Stimulated activated CD4-positive, alpha-beta T cell treated with anti-CD3 and anti-CD28 coated beads, TNF-alpha, amount 100 ng/mL, for 48 hours (primary cell): ENCODE measurements around the gene MAP2K1.
"Not testable (repeated sequence)": the region's sequence is repeated elsewhere in the genome, so short reads cannot be mapped to it uniquely, and the experiment has no call there.

Experiments used
- DNase-seq, 3 donors: peaks; one replicate each; pipeline ENCODE4 v3.0.0-alpha.2; 2020; ENCODE audit warnings: low read depth in 3 of 3

Gene MAP2K1

DNA sequence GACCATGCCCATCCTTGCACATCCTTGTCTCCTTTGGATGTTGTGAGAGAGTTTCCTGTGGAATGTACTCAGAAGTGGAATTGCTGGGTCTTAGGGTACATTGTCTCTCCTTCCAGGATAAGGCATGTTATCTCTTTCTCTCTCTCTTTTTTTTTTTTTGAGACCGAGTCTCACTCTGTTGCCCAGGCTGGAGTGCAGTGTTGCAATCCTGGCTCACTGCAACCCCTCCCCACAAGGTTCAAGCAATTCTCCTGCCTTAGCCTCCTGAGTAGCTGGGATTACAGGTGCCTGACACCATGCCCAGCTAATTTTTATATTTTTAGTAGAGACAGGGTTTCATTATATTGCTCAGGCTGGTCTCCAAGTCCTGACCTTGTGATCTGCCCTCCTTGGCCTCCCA, 6.3 kb downstream of the MAP2K1 start:
- DNase-seq: not testable (repeated sequence)

DNA sequence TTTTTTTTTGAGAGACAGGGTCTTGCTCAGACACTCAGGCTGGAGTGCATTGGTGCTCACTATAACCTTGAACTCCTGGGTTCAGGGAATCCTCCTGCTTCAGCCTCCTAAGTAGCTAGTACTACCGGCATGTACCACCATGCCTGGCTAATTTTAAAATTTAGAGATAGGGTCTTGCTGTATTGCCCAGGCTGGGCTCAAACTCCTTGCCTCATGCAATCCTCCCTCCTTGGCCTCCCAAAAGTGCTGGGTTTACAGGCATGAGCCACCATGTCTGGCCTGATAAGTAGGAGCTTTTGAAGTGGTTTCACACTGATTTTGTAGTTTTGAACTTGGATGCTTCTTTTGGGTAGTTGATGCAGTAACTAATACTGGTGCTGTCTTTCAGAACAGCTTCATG, 7.8 kb downstream of the MAP2K1 start:
- no peak for DNase-seq

DNA sequence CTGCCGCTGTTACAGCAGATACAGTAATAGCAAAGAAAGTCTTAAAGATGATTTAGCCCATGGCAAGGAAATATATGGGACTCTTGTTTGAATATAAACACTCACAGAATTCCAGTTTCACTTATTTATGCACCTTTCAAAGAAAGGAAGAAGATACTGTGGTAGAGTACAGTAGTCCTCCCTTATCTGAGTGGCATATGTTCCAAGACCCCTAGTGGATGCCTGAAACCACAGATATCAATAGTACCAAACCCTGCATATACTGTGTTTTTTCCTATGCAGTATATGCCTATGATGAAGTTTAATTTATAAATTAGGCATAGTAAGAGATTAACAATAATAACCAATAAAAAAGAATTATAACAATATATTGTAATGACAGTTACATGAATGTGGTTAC, 8.2 kb downstream of the MAP2K1 start:
- no peak for DNase-seq

DNA sequence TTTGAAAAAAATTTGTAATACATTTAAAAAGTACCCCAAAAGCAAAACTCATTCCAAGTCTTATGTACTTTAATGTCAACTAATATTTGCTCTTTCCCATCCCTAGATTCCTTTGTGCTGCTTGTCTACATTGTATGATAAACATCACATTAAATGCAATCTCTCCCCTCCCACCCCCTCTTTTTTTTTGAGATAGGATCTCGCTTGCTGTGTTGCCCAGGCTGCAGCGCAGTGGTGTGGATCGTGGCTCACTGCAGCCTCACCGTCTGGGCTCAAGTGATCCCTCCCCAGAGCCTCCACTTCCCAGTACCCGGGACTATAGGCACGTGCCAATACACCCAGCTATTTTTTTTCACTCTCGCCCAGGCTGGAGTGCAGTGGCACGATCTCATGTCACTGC, 12.6 kb downstream of the MAP2K1 start:
- no peak for DNase-seq

DNA sequence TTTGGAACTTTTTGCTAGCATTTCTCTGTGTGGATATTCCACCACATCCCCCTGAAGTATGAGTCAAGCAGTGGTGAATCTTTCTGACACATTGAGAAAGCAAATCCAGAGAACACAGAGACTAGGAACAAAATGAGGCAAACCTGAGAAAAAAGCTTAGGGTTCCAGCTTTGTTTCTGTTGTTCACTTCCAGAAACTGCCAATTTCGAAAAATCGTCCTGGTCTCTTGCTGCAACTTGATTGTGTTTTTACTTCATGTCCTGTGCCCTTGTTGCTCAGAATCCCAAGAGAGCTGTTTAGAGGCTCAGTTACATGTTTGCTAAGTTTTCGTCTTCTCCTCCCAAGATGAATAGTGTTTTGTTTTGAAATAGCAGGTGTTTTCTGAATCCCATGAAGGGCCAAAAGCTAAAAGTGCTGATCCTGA, 13.7 kb downstream of the MAP2K1 start:
- no peak for DNase-seq

DNA sequence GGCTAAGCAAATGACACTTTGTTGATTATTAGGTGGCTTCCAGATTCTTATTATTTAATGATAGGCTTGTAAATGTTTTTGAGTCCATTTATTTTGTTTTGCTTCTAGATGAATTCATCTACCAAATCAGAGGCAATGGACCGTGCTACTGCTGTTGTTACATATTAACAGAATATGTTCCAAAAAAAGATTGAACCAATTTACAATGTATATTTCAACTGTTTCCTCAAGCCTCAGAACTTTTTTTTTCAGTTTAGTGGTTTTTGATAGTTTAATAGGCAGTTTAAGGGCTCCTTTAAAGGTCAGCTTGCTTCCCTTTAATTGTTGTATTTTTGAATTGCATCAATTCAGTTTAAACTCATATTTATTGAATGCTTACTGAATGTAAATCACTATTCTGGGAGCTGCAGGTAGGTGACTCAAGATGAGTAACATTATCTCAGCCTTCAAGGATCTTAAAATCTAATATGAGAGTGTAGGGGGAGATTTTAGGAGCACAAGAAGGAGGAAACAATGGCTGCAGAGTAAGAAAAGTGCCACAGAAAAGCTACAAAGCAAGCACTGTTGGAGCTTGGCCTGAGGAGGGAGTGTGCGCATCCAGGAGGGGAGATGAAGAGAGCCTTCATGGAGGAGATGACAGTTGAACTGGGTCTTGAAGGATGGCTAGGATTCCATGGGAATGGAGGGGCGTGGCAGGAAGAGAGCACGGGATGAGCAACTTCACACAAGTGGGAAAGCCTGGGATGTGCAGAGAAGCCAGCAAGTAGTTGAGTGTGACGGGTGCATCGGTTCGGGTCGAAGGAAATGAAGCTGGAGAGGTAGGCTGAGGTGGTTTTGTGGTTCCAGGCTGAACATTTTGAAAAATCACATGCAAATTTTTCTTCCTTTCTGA, 14.7 kb downstream of the MAP2K1 start:
- no peak for DNase-seq

DNA sequence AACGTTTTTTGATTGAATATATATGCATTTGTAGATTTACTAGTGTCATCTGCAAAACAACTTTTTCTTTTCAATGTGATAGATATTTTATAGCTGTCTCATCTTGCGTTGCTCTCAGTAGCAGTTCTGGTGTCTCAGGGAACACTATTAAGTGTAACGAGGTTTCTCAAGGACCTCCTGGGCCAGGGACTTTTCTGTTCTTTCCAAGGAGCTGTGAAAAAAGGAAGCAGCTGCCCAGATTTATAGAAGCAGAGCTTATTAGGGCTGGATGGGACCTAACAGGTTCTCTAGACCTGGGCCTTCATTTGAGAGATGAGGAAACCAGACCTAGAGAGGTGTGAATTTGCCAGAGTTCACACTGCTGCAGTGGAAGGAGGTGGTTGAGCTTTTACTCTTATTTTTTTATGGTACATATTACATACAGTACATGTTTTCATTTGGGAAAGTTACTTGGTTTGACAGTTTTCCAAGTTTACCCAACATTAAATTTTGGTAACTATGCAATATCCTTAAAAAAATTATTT, 16.1 kb downstream of the MAP2K1 start:
- DNase-seq: no peak

DNA sequence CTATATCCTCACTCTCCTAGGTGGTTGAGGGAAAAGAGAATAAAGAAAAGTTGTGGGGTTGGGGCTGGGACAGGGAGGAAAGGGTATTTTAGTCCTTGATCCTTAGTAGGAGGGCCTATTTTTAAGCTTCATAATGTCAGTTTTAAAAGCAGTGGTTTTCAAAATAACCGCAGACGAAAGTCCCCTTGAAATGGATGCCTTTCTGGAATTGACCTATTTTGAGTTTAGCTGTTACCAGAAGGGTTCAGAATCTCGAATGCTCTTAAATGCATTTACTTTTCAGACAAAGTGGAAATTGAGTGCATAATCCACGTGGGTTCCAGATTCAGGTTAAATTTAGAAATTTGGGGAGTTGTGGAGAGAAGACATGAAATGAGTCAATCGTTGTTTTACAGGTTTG, 16.6 kb downstream of the MAP2K1 start:
- DNase-seq: no peak

DNA sequence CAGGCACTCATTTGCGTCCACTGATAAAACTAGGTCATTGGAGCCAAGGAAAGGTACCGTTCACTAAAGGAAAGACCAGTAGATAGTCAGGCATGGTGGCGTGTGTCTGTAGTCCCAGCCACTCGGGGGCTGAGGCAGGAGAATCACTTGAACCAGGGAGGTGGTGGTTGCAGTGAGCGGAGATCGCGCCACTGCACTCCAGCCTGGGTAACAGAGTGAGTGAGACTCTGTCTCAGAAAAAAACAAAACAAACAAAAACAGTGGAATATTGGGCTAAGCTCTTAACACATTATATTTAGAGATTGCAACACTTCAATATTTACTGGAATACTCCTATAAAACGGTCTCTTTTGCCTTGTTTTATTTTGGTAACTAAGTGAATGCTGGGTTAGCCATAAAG, 17.4 kb downstream of the MAP2K1 start:
- no peak for DNase-seq

DNA sequence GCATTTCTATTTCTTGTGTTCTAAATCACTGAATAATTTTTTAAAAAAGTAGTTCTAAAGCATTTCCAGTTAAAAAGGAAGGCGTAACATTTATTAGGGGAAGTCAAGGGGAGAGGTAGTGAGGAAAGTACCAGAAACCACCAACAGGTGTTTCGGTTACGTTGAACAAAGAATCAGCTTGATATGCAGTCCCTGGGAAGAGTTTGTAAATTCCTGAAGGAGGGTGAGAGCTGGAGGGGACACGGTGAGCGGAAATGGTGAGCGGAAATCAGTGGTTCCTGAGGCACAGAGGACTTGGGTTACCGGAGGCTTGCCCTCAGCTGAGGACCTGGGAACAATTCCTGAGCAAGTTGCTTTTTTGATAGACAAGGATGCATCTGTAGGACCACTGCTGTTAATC, 17.8 kb downstream of the MAP2K1 start:
- DNase-seq: no peak

DNA sequence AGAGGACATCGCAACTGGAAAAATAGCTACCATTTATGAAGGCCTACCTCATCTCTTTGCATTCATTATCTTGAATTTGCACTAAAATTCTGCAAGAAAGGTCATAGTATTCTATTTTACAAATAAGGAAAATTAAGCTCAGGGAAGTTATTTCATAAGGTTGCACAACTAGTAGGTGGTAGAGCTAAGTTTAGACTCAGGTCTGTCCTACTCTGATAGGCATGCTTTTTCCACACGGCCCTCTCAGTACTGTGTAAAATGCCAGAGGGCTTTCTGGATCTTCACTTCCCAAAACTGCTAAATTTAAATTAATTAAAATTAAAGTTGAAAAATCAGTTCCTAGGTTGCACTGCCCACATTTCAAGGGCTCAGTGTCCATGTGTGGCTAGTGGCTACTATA, 18.3 kb downstream of the MAP2K1 start:
- DNase-seq: no peak

DNA sequence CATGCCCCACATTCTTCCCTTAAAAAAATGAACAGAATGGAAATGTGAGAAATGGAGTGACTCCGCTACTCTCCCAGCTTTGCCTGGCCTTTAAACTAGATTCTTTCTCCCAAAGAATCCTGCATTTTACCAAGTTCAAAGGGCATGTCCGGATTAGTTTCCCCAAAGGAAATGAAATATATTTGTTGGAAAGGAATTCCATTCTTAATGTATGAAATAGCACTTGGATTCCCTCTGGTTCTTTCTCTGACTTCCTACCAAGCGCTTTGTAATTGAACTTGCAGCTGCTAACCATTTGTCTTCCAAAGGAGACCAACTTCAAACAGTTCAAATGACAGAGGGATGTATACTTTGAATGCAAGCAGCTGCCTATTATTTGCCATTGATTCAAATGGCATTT, 18.9 kb downstream of the MAP2K1 start:
- DNase-seq: no peak

DNA sequence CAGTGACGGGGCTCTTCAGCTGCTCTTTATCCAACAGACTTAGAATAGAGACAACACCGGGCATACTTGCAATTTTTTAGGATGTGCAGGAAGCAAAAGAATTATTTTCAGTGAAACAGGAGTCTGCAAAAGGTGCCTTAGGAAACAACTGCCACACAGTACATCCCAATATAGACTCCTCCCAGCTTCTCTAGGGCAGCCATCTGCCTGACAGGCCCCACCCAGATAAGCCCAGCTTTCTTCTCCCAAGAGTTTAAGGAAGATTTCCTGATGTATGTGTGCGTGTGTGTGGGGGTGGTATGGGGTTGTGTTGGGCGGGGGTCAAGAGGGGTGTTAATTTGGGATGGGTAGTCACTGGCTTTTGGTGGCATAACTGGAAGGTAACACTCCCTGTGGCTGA, 21.5 kb downstream of the MAP2K1 start:
- DNase-seq: no peak

DNA sequence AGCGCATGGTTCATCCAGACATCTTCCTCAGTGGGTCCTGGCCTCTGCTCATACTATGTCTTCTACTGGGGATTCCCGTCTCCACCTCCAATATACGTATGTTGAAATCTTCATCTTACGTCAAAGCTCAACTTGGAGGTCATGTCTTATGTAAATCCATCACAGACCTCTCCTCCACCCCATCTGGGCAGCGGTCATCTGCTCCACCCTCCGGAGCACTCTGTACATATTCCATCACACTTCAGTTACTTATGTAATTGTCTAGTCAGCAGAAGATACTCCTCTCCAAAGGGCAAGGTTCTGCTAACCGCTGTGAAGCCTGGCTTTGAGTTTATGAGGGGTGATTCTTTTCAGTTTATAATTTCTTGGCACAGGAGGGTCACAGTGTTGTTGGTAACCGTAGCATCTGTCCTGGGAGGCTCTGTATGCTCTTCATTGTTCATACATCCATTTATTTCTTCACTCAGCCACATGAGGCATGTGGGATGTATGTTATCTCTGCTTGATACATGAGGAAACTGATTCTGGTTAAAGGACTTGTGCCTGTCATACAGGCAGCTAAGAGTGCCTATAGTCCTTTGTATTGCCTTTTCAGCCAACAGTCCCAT, 22.1 kb downstream of the MAP2K1 start:
- DNase-seq: no peak

DNA sequence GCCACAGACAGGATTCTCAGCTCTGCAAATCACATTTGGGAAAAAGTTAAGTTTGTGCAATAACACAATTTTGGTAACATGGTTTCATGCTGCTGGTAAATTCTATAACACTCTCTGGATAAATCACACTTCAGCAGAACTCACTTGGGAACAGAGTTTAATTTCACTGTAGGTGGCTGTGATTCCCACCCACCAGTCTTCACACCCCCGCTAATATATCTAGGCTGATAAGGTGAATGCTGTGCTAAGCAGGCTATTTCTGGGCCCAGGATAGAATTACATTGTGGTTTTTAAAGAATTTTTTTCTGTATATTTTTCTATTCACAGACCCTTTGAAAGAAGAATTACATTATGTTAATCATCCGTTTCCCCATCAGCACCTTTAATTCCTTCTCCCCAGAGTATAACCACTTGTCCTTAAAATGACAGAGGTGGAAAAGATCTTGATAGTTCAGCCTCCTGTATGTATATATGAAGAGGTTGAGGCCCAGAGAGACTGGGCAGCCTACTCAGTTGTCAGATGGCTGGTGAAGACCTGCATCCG, 22.9 kb downstream of the MAP2K1 start:
- no peak for DNase-seq

DNA sequence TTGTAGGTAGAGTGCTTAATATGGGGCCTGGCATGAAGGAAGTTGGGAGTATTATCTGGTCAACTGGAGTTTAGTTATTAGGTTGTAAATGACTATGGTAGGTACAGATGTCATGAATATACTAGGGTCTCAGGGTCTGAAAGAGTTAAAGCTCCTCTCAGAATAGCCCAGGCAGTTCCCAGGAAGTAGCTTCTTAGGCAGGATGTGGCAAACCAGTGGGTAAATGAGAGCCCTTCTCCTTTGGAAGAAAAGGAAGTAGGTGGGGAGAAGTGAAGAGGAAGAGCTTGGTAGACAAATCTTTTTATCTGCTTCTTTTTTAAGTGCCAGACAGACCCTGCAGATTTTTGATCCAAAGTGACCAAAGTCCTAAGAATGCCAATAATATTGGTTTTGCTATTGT, 24.5 kb downstream of the MAP2K1 start:
- DNase-seq: no peak

DNA sequence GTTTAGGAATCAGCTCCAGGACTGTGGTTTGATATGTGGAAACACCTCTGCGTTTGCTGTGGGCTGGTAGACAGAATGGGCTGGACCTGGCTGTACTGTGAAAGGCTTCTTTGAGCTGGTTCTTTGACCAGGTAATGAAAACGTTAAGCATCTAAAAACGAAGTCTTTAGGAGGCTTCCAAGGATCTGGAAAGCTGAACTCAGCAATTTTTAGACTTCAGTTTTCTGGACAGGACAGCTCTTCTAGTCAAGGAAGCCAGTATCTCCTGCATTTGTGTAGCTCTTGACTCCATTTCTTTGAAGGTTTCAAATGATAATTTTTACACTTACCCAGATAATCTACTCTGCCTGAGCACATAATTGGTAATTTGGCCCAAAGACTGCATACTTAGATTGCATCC, 25.5 kb downstream of the MAP2K1 start:
- DNase-seq: no peak

DNA sequence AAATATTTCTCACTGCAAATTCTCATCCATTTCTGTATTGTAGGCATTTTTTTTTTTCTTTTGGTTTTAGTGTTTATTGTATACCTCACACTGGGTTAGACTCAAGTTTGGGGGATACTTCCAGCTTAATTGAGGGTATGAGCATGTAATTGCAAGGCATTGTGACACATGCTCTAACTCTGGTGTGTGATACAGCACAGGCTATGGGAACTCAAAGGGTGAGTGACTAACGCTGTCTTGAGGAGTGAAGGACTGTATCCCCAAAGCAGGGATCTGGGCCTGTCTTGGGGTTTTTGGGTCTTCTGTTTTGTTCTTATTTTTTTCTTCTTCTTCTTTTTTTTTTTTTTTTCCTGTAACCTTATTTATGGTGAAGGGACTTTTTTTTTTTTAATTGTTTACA, 26.9 kb downstream of the MAP2K1 start:
- no peak for DNase-seq

DNA sequence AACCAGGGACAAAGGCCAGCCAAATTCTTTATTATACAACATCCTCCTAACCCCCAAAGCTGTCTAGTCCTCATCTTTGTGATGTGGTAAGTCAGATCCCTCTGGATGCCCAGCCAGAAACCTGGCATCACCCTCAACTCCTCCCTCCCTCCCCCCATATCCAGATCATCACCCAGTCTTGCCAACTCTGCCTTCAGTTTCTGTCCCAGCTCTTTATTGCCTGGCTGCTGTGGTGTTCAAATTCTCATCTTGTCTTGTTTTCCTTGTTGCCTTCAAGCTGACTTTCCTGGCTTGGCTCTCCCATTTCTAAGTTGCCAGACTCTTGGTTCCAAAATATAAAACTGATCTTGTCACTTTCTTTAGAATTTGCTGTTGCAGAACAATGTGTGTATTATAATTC, 28.6 kb downstream of the MAP2K1 start:
- DNase-seq: no peak

DNA sequence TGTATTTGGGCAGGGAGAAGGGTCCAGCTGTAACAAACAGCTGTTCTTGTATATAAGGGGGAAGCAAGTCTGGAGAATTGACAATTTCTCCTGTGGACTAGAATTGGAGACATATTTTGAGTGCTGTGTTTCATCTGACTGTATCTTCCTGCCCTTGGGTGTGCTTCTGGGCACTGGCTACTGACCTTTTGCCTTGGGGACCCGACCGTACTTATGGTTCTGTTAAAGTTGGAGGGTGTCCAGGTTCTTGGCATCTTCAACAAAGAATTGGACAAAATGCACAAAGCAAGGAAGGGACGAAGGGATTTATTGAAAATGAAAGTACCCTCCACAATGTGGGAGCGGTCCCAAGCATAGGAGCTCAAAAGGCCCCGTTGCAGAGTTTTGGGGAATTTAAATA, 31.0 kb downstream of the MAP2K1 start:
- DNase-seq: no peak

DNA sequence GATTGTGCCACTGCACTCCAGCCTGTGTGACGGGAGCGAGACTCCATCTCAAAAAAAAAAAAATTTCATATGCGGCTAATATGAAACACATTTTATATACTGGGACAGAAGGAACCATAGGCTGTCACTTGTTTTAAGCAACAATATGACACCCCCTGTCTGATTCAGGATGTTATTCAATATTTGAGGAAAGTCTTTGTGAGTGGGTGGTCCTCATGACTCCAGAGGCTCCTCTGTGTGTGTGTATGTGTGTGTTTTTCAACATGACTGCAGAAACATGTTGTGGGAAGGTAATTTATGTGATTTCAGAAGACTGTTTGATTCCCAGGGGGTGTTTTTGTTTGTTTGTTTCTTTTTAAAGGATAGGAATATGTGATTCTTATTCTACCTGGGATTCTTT, 32.8 kb downstream of the MAP2K1 start:
- DNase-seq: no peak

DNA sequence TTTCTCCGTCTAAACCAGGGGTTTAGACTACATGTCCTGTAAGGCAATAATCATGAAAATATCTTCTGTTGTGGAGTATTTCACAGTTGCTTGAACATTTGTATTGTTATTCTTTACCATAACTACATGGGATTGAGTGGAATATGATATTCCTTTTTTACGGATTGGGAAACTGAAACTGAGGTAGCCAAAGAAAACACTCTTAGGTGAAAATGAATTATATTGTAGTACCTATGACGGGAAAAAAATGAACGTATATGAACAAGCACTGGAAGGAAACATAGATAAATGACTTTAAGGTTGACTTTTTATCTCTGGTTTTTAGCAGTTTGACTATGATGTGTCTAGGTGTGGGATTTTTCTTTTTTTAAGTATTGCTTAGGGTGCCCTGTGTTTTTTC, 35.6 kb downstream of the MAP2K1 start:
- no peak for DNase-seq

DNA sequence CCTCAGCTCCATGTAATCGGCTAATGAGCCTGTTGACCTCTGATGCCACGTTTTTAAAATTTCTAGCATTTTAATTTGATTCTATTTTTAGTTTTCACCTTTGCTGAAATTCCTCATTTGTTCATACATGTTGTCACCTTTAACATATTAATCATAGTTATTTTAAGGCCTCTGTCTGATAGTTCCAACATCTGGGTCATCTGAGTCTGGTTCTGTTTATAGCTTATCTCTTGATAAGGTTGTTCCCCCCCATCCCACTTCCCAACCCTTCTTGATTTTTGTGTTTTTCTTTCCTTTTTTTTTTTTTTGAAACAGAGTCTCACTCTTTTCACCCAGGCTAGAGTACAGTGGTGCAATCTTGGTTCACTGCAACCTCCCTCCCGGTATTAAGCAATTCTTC, 36.4 kb downstream of the MAP2K1 start:
- DNase-seq: no peak
